HuH-7.5 (cell line): ENCODE data around the gene C16orf92.
"Not testable (repeated sequence)": the region's sequence is repeated elsewhere in the genome, so short reads cannot be mapped to it uniquely, and the experiment has no call there.

Experiments
- DNase-seq: peaks from one replicate; pipeline ENCODE4 v3.0.0; 2011; ENCODE audit warnings: low spot score

Gene C16orf92

GRCh38 chr16:30027588-30028437 is 4.8 kb downstream of the C16orf92 start:
- DNase-seq: no peak

GRCh38 chr16:30028438-30029076 is 5.6 kb downstream of the C16orf92 start:
- no peak for DNase-seq

- DNase-seq: no peak
Measured at GRCh38 chr16:30030011-30030685, 7.2 kb downstream of the C16orf92 start.

GRCh38 chr16:30030841-30031413 is 7.9 kb downstream of the C16orf92 start, which contains the start of gene TLCD3B:
Gene TLCD3B (minus strand): TSS chr16:30031271. CDS start chr16:30030527, 744 bp downstream.
- no peak for DNase-seq

DNA sequence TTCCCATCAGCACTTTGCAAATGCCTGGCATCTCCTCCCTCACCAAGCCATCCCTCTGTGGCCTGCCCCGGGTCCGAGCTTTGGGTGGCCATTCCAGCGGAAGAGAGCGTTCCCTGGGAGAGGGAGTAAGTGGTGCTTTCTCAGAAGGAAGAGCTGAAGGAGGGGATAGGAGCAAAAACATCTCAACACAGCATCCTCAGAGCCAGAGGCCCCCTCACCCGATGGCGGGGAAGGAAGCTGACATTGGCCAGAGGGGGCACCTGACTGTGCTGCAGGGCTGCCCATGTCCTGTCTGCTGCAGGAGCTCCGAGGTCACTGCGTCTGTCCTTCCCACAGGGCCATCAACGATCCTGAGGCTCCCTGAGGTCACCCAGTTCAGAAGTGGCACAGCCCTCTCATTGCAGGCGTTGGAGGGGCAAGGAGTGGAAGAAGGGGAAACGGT is 8.5 kb downstream of the C16orf92 start:
- no peak for DNase-seq

DNA sequence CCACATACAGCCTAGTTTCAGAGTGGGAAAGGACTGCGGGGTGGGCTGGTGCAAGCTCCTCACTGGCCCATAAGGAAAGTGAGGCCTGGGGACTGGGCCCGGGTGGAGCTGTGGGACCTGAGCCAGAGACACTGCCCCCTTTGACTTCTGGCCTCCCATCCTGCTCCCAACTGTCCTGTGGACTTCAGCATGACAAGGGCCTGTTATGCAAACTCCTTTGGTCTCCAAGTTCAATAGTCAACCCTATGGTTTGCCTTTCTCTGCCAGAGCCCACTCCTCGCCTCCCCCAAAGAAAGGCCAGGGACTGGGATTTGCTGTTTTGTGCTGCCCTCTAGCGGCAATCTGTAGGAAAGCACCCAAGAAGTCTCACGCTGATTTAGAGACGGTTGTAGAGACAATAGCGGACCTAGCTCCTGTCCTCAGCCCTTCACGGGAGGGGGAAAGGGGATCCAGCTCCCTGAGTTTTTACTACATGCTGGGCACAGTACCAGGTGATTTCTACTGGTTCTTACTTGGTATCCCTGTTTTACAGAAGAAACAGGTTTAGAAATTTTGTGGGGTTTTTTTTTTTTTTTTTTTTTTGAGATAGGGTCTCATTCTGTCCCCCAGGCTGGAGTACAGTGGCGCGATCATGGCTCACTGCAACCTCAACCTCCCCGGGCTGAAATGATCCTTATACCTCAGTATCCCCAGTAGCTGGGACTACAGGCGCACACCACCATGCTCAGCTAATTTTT is 9.3 kb downstream of the C16orf92 start:
- DNase-seq: peak; percentile 63

DNA sequence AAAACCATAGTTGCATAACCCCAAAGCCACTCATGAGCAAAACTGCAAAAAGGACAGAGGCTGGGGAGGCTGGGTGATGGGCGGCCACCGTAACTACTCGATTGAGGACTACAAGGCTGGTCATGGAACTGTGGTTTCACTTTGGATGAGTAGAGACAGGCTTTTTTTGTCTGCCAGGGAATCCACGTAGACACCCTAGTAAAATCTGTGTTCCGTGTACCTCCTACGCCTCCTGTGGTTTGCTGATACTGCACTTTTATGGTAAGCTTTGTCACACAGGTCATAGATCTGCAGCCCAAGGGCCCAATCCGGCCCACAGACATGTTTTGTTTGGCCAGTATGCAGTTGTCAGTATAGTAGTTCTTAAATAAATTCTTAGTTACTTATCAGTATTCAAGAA is 10.3 kb downstream of the C16orf92 start:
- no peak for DNase-seq

- DNase-seq: no peak
Measured at GRCh38 chr16:30040221-30040620, 17.2 kb downstream of the C16orf92 start.

GRCh38 chr16:30040690-30041089 is 17.7 kb downstream of the C16orf92 start:
- not testable (repeated sequence) for DNase-seq

DNA sequence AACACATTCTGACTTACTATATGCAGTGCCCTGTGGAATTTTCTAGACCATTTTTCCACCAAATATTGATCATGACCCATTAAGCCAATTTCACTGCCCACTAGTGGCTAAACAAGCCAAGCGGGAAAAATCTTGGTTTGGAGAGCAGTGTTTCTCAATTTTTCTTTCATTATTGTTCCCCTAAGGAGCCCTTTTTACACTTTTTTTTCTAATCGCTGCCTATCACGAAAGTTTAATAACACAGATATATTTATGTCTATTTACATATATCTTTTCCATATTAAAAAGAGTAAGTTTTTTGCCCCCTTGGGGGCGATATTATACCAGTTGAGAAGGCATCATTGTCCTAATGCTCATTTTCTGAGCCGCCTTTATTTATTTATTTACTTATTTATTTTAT is 18.8 kb downstream of the C16orf92 start:
- DNase-seq: no peak

GRCh38 chr16:30046178-30046577 is 23.2 kb downstream of the C16orf92 start:
- DNase-seq: no peak

DNA sequence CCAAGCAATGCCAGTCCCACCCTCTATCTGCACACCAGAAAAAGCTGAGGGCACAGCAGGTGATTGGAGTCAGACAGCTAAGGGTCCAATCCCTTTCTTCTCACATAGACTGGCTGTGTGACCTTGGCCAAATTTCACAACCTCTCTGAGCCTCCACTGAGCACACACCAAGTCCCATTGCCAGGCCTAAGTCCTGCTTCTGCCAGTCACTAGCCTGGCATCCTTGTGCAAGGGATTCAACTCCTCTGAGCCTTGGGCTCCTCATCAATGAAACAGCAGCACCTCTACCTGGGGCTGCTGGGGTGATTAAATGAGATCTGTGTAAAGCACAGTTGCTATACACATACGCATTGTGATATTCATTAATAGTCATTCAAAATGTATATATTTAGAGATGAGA is 23.6 kb downstream of the C16orf92 start:
- no peak for DNase-seq

GRCh38 chr16:30049871-30050270 is 26.9 kb downstream of the C16orf92 start:
- DNase-seq: no peak

DNA sequence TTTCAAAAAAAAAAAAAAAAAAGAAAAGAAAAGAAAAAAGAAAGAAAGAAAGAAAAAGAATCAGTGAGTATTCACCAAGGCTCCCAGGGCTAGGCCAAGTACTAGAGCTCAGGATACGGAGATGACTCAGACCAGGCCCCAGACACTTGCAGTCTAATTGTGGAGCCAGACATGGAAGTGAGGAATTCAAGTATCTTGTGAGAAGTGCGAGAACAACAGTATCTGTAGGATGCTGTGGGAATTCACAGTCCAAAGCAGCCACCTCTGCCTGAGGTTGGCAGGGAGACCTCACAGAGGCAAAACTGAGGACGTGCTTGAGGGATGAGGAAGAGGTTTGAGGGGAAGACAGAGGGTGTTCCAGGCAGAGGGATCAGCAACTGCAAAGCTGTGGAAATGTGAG is 28.5 kb downstream of the C16orf92 start:
- DNase-seq: no peak

- DNase-seq: peak; percentile 84
Measured at GRCh38 chr16:30052671-30053372, 29.8 kb downstream of the C16orf92 start.

DNA sequence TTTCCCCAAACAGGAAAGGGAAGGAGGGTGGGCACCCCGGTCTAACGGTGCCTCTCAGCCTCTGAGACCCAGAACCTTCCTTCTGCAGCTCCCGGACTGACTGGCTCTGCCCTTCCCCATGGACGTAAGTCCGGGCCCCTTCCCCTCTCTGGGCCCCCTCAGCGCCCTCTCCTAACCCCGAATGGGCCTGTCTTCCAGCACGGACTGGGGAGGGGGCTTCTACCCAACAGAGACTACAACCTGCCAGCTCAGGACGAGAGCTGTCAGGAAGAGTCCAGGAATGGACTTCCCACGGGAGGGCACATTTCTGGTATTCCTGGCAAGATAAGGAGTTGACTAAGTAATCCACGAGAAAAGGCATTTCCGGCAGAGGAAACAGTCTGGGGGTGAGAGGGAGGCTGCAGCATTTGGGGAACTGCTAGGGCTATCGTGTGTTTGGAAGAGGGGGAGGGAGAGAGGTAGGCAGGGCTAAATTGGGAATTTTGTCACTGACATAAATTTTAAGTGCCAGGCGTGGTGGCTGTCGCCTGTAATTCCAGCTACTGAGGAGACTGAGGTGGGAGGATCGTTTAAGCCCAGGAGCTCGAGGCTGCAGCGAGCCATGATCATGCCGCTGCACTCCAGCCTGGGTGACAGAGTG is 30.5 kb downstream of the C16orf92 start:
- DNase-seq: no peak

DNA sequence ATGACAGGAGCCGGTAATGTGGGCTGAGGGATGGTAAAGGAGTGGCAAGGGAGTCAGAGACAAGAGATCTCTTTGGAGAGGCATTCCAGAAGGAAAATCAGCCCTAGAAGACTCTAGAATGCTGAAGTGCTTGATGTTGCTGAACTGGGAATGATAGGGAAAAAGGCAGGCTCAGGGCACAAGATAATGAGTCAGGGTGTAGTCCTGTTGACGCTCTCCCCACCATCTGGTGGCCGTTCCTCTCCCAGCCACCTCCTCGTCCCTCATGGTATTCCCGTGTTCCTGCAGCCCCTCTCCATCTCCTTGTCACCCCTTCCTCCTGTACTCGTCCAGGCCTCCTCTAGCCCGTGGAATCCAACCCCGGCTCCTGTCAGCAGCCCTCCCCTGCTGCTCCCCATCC is 31.5 kb downstream of the C16orf92 start:
- DNase-seq: no peak

GRCh38 chr16:30054959-30055553 is 32.1 kb downstream of the C16orf92 start:
- DNase-seq: peak; percentile 75

DNA sequence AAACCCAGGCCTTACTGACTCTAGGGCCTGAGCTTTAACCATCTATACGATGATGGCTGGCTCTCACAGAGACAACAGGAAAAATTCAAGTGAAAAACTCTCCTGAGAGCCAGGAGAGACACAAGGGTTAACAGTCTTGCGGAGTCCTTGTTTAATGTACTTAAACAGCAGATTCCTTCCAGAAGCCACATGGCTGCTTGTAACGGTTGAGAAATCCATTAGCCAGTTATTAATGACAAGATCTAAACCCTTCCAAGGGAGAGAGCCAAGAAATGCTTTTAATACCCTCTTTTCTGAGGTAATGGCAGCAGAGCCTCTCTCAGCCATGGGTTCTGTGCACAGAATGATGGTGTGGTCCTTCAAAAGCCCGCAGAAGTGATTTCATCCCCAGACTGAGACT is 37.3 kb downstream of the C16orf92 start:
- no peak for DNase-seq
